CD8-positive, alpha-beta memory T cell (primary cell): Measurements from ENCODE around the gene IGF1. TPM values are rescaled to one million over a fixed set of nuclear protein-coding genes. Genes with fewer than 3 reads are reported as not detected.

Experiments
- CTCF ChIA-PET: fragments of 350-600 bp; sonication (Branson Sonifier 250); formaldehyde crosslinking; loops from one replicate; lab custom pipeline; 2021; ENCODE audit warnings: antibody characterized with exemption; lab: Charles Lee
- POLR2A ChIA-PET: fragments of 350-600 bp; sonication (Branson Sonifier 250); formaldehyde crosslinking; loops from one replicate; lab custom pipeline; 2021; ENCODE audit warnings: antibody characterized with exemption; lab: Charles Lee
- DNase-seq, 5 donors: peaks; one replicate each; pipeline versions ENCODE4 v3.0.0 to v3.0.0-alpha.2; 2020 to 2022; ENCODE audit warnings: mixed read lengths in 1 of 5
- H3K27ac ChIP-seq: one replicate; pipeline ENCODE4 v1.7.0; 2013; ENCODE audit warnings: low read depth, mild to moderate bottlenecking, low read length, moderate library complexity
- H3K27me3 ChIP-seq: 2 replicates; pipeline ENCODE4 v1.7.0; 2013; ENCODE audit warnings: low read length, mild to moderate bottlenecking; ENCODE audit not compliant: insufficient read depth, poor library complexity, severe bottlenecking
- H3K36me3 ChIP-seq: 2 replicates; pipeline ENCODE4 v1.7.0; 2013; ENCODE audit warnings: mild to moderate bottlenecking, low read length, moderate library complexity; ENCODE audit not compliant: insufficient read depth
- H3K4me1 ChIP-seq: 2 replicates; pipeline ENCODE4 v1.7.0; 2013; ENCODE audit warnings: mild to moderate bottlenecking, low read length, moderate library complexity; ENCODE audit not compliant: insufficient read depth
- H3K4me3 ChIP-seq: 2 replicates; pipeline ENCODE4 v1.7.0; 2013; ENCODE audit warnings: mild to moderate bottlenecking, low read length
- H3K9me3 ChIP-seq: 2 replicates; pipeline ENCODE4 v1.7.0; 2013; ENCODE audit warnings: mild to moderate bottlenecking, low read length
- H3K27ac Mint-ChIP-seq, 8 donors: one replicate each; pipeline ENCODE4 v1.8.0; 2020 to 2021; ENCODE audit warnings: mixed read lengths in 8 of 8, mild to moderate bottlenecking in 6 of 8, inconsistent platforms in 3 of 8, moderate library complexity in 3 of 8
- H3K27me3 Mint-ChIP-seq, 2 donors: one replicate each; pipeline ENCODE4 v1.8.0; 2020 to 2021; ENCODE audit warnings: mixed read lengths in 2 of 2, mild to moderate bottlenecking in 1 of 2, moderate library complexity in 1 of 2
- H3K36me3 Mint-ChIP-seq, 3 donors: one replicate each; pipeline ENCODE4 v1.8.0; 2020 to 2021; ENCODE audit warnings: mixed read lengths in 3 of 3, inconsistent platforms in 1 of 3, mild to moderate bottlenecking in 1 of 3
- H3K4me1 Mint-ChIP-seq, 3 donors: one replicate each; pipeline ENCODE4 v1.8.0; 2020 to 2021; ENCODE audit warnings: mixed read lengths in 3 of 3, inconsistent platforms in 1 of 3, mild to moderate bottlenecking in 1 of 3
- H3K4me3 Mint-ChIP-seq, 7 donors: one replicate each; pipeline ENCODE4 v1.8.0; 2020 to 2021; ENCODE audit warnings: mixed read lengths in 7 of 7, mild to moderate bottlenecking in 6 of 7, moderate library complexity in 4 of 7, inconsistent platforms in 2 of 7
- H3K9me3 Mint-ChIP-seq, 5 donors: one replicate each; pipeline ENCODE4 v1.8.0; 2020 to 2022; ENCODE audit warnings: mixed read lengths in 5 of 5, mild to moderate bottlenecking in 3 of 5, moderate library complexity in 2 of 5, inconsistent platforms in 1 of 5
- polyA plus RNA-seq: library from polyadenylated mRNA; unstranded; fragments of 300-500 nt; fragmentation: Illumina TruSeq; gene quantifications from one replicate; pipeline ENCODE4 v1.2.3, GENCODE V29; 2021
- total RNA-seq, 2 experiments: library from RNA; stranded (reverse); gene quantifications; one replicate each; pipeline ENCODE4 v1.2.3, GENCODE V29; 2021

Gene IGF1
- total RNA-seq: 1 to 10 TPM in 1 of 2 experiments, under 1 TPM in 1; 0.28 to 1.4 TPM
- polyA plus RNA-seq: not detected

DNA sequence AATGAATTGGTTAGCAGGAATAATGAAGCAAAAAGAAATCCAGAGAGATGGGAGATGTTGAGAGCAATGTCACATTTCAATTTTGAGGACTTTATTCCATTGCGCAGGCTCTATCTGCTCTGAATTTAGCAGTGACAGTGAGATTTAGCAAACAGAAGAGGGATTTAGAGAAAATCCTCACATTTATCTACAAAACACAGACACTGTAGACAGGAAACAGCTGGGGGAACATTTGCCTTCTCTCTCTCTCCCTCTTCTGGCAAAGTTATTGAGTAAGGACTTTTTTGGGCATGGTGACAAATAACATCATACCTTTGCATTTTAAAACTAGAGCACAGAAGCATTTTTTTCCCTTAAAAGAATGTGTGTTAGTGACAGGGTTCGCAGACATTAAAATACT is at the start of gene IGF1:
Gene IGF1 (minus strand): TSS at position 158 of the 400 bp plus-strand sequence. CDS start 182 bp downstream, outside the sequence.
- H3K9me3 Mint-ChIP-seq: no peaks in the 10 kb centered on the region
- POLR2A ChIA-PET: no interaction called here
- Histone ChIP-seq H3K4me1 (peaks cover 25% of the 10 kb centered on the region), H3K4me3 (no peak within 1 kb of the TSS), H3K27ac (peak within 1 kb of the TSS; percentile 6), H3K27me3 (no peaks in the 10 kb centered on the region), H3K36me3 (no peaks in the 10 kb centered on the region), H3K9me3 (no peaks in the 10 kb centered on the region)
- no peaks in the 10 kb centered on the region for H3K36me3 Mint-ChIP-seq
- no peak within 1 kb of the TSS for H3K4me3 Mint-ChIP-seq
- peaks cover 2% of the 10 kb centered on the region in 2 donors for H3K27me3 Mint-ChIP-seq
- H3K27ac Mint-ChIP-seq: no peak within 1 kb of the TSS
- CTCF ChIA-PET: no interaction called here
- DNase-seq: no peak
- H3K4me1 Mint-ChIP-seq: peaks cover 4 to 15% (median 13%) of the 10 kb centered on the region in 3 donors

DNA sequence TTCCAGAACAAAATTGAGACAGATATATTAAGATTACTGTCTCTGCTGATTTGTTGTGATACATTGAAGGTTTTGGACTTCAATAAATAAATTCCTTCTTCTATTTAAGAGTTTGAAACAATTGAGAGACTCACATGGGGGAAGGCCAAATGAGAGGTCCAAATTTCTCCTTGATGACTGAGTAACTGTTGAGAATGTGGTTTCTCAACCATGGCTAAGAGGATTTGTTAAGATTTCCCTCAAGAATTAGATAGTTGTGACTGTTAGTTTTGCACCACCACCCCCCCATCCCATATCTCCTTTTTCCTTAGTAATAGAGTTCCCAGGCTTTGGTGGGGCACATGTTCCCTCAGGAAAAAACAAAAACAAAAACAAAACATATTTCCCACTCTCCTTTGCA is 47.7 kb upstream of the IGF1 start:
- Histone ChIP-seq H3K9me3 (no peaks in the 10 kb centered on the region), H3K27ac (no peak overlapping the region), H3K27me3 (no peaks in the 10 kb centered on the region), H3K36me3 (no peaks in the 10 kb centered on the region), H3K4me1 (no peaks in the 10 kb centered on the region), H3K4me3 (no peak overlapping the region)
- DNase-seq: no peak
- Mint-ChIP-seq H3K9me3 (peaks cover 0 to 2% (median 0%) of the 10 kb centered on the region in 5 donors), H3K27me3 (peaks cover 2 to 4% of the 10 kb centered on the region in 2 donors), H3K36me3 (no peaks in the 10 kb centered on the region), H3K4me3 (no peak overlapping the region), H3K4me1 (no peaks in the 10 kb centered on the region), H3K27ac (no peak overlapping the region)
- ChIA-PET POLR2A (no interaction called here), CTCF (no interaction called here)

DNA sequence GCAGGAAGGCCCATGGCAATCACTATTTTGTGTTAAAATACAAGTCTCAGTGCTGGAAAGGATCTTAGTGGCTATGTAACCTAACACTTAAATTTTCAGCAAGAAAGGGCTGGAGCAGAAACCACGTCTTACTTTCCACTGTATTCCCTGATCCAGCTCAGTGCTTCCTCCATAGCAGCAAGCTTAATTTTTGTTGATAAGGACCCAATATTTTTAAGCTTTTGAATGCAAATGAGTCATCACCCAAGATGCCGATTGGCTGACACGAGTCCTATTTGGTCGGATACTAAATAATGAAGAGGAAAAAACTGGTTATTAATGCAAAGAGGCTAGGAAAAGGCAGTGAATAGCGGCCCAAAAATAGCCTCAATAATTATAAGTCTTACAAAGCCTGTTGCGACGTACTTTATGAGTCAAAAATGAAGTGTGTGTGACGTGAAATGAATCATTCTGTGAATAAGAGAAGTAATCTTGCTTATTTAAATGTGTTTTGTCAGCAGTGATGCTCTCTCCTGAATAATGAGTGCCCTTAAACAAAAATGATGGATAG is 46.9 kb upstream of the IGF1 start:
- no peak overlapping the region for H3K27ac ChIP-seq
- H3K4me3 ChIP-seq: no peak overlapping the region
- Mint-ChIP-seq H3K27me3 (peaks cover 2 to 5% of the 10 kb centered on the region in 2 donors), H3K27ac (no peak overlapping the region), H3K9me3 (no peaks in the 10 kb centered on the region), H3K36me3 (no peaks in the 10 kb centered on the region), H3K4me1 (no peaks in the 10 kb centered on the region), H3K4me3 (no peak overlapping the region)
- CTCF ChIA-PET: no interaction called here
- no peaks in the 10 kb centered on the region for H3K9me3 ChIP-seq
- H3K27me3 ChIP-seq: no peaks in the 10 kb centered on the region
- H3K36me3 ChIP-seq: no peaks in the 10 kb centered on the region
- POLR2A ChIA-PET: no interaction called here
- DNase-seq: no peak
- H3K4me1 ChIP-seq: no peaks in the 10 kb centered on the region

DNA sequence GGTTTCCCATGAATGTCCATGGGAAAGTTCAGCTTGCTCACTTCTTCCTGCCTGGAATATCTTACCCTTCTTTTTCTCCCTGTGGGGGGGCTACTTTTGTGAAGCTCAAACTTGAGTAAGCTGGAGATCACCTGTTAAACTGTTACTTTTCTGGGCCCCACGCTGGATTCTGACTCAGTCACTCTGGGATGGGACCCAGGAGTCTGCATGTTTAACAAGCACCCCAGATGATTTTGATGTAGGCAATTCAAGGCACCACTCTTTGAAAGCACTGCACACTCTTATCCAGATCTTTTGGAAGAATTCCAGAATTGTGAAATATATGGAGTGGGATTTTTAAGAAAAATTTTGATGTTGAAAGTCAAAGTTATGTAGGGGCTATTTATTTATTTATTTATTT is 46.3 kb upstream of the IGF1 start:
- ChIA-PET CTCF (no interaction called here), POLR2A (no interaction called here)
- Mint-ChIP-seq H3K27me3 (peaks cover 2 to 5% of the 10 kb centered on the region in 2 donors), H3K9me3 (no peaks in the 10 kb centered on the region), H3K36me3 (no peaks in the 10 kb centered on the region), H3K27ac (no peak overlapping the region), H3K4me3 (no peak overlapping the region), H3K4me1 (no peaks in the 10 kb centered on the region)
- H3K4me3 ChIP-seq: no peak overlapping the region
- H3K36me3 ChIP-seq: no peaks in the 10 kb centered on the region
- no peaks in the 10 kb centered on the region for H3K4me1 ChIP-seq
- H3K27me3 ChIP-seq: no peaks in the 10 kb centered on the region
- no peaks in the 10 kb centered on the region for H3K9me3 ChIP-seq
- no peak overlapping the region for H3K27ac ChIP-seq
- DNase-seq: no peak

DNA sequence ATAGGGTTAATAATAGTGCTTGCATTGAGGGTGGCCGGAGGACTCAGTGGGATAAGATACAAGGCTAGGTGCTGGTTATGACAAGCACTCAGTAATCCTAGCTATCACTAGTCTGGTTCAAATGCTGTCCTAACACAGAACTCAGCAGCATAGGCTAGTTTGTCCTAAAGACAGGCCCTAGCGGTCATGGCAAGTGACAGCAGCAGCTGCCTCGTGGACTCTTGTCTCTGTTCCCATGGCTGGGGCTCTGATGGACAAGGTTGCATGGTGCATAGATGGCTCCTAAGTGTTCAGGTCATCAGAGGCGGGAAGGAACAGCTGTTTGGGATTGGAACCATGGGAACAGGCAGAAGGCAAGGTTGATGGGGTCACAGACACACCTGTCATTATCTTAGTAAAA is 42.4 kb upstream of the IGF1 start:
- CTCF ChIA-PET: no interaction called here
- DNase-seq: no peak

GRCh38 chr12:102521662-102522277 is 41.4 kb upstream of the IGF1 start:
- H3K4me3 ChIP-seq: no peak overlapping the region
- Mint-ChIP-seq H3K27ac (no peak overlapping the region), H3K4me1 (no peaks in the 10 kb centered on the region), H3K36me3 (no peaks in the 10 kb centered on the region), H3K4me3 (no peak overlapping the region), H3K27me3 (peaks cover 4 to 8% of the 10 kb centered on the region in 2 donors), H3K9me3 (peaks cover 0 to 3% (median 0%) of the 10 kb centered on the region in 5 donors)
- no peaks in the 10 kb centered on the region for H3K27me3 ChIP-seq
- ChIA-PET POLR2A (no interaction called here), CTCF (no interaction called here)
- no peak for DNase-seq
- no peak overlapping the region for H3K27ac ChIP-seq
- H3K36me3 ChIP-seq: no peaks in the 10 kb centered on the region
- H3K9me3 ChIP-seq: no peaks in the 10 kb centered on the region
- no peaks in the 10 kb centered on the region for H3K4me1 ChIP-seq

More for the DNA sequence above, 42.4 kb upstream of the IGF1 start:
- Histone ChIP-seq H3K27ac (no peak overlapping the region), H3K36me3 (no peaks in the 10 kb centered on the region), H3K9me3 (no peaks in the 10 kb centered on the region), H3K4me3 (no peak overlapping the region), H3K4me1 (no peaks in the 10 kb centered on the region), H3K27me3 (no peaks in the 10 kb centered on the region)
- POLR2A ChIA-PET: no interaction called here
- Mint-ChIP-seq H3K9me3 (peaks cover 0 to 3% (median 0%) of the 10 kb centered on the region in 5 donors), H3K27ac (no peak overlapping the region), H3K4me3 (no peak overlapping the region), H3K36me3 (no peaks in the 10 kb centered on the region), H3K4me1 (no peaks in the 10 kb centered on the region), H3K27me3 (peaks cover 4 to 8% of the 10 kb centered on the region in 2 donors)

DNA sequence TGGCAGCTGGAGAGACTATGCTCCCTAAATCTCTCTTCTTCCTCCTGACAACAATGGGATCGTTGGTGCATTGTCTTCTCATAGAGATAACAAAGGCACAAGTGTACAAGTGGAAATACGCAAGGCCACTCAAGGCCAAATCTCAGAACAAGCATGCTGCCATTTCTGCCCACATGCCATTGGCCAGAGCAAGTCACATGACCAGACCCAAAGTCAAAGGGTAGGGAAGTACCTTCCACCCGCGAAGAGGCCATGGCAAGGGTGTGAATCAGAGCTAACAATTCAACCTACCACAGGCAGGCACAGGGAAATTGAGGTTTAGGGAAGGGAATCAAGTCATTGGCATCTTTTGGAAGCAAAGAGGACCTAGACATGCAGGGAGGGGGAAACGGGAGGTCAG is 38.5 kb upstream of the IGF1 start:
- POLR2A ChIA-PET: no interaction called here
- Histone ChIP-seq H3K4me3 (no peak overlapping the region), H3K27ac (no peak overlapping the region), H3K9me3 (no peaks in the 10 kb centered on the region), H3K27me3 (no peaks in the 10 kb centered on the region), H3K36me3 (no peaks in the 10 kb centered on the region), H3K4me1 (no peaks in the 10 kb centered on the region)
- H3K36me3 Mint-ChIP-seq: no peaks in the 10 kb centered on the region
- CTCF ChIA-PET: no interaction called here
- H3K27ac Mint-ChIP-seq: no peak overlapping the region
- DNase-seq: no peak
- peaks cover 3 to 12% of the 10 kb centered on the region in 2 donors for H3K27me3 Mint-ChIP-seq
- no peak overlapping the region for H3K4me3 Mint-ChIP-seq
- H3K9me3 Mint-ChIP-seq: peaks cover 0 to 3% (median 0%) of the 10 kb centered on the region in 5 donors
- H3K4me1 Mint-ChIP-seq: no peaks in the 10 kb centered on the region

- Mint-ChIP-seq H3K27me3 (peaks cover 3 to 7% of the 10 kb centered on the region in 2 donors), H3K27ac (no peak overlapping the region), H3K4me1 (no peaks in the 10 kb centered on the region), H3K36me3 (no peaks in the 10 kb centered on the region), H3K9me3 (no peaks in the 10 kb centered on the region), H3K4me3 (no peak overlapping the region)
- no peaks in the 10 kb centered on the region for H3K4me1 ChIP-seq
- POLR2A ChIA-PET: no interaction called here
- CTCF ChIA-PET: no interaction called here
- no peaks in the 10 kb centered on the region for H3K36me3 ChIP-seq
- H3K27ac ChIP-seq: no peak overlapping the region
- no peaks in the 10 kb centered on the region for H3K27me3 ChIP-seq
- no peak overlapping the region for H3K4me3 ChIP-seq
- no peaks in the 10 kb centered on the region for H3K9me3 ChIP-seq
- DNase-seq: no peak
Measured at GRCh38 chr12:102514696-102515095, 34.3 kb upstream of the IGF1 start.
